Fibroblast of upper back skin (primary cell): ENCODE measurements around the gene SPG11.
A peak's percentile ranks its signal among the peaks of the same experiment; 100 is the strongest.
"Not testable (repeated sequence)": the region's sequence is repeated elsewhere in the genome, so short reads cannot be mapped to it uniquely, and the experiment has no call there.

Experiments
- DNase-seq: peaks from one replicate; pipeline ENCODE4 v3.0.0-alpha.2; 2013

Gene SPG11

GRCh38 chr15:44550256-44550655 lies 113.2 kb downstream of the SPG11 start:
- peak; percentile 38 for DNase-seq

GRCh38 chr15:44549152-44549551 lies 114.3 kb downstream of the SPG11 start:
- not testable (repeated sequence) for DNase-seq

DNA sequence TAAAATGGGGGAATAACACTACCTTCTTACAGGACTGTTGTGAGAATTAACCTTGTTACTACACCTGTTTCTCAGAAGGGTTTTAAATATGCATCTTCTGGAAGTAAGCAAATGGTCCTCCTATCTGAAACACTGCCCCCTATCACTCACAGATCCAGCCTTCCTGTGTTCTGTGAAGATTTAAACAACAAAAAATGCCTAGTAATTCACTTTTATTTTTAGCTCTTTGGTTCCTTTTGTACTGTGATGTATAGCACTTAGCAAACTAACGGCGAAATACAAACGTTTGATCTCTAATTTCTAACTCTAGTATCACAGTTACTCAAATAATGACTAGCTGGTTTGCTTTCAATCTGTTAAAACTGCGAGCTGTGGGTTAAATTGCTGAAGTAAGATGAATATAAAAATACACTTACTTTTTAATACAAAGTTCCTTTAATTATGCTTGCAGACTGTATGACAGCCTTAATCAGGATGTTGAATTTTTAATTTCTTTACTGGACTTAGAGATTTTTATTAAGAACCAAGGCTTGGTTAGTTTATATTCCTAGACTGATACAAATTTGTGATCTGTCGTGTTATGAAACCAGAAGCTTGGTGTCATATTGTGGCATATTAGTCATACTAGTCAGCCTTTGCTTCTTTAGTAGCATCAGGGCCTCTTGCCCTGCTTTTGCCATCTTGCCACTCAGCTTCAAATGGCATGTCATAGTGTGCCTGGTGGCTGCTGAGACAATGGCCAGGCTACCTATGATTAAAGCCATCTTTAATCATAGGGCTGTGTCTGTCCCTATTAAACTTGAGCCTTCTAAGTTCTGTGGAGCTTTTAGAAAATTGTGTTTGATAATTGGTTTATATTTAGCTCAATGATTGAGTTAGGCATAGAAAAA lies 117.3 kb downstream of the SPG11 start:
- DNase-seq, result peak; percentile 6

GRCh38 chr15:44544745-44545144 lies 118.7 kb downstream of the SPG11 start:
- DNase-seq, result not testable (repeated sequence)

- DNase-seq, result no peak
Measured at GRCh38 chr15:44542596-44542995, 120.9 kb downstream of the SPG11 start.

GRCh38 chr15:44541282-44541958 lies 122.0 kb downstream of the SPG11 start:
- DNase-seq, result peak; percentile 92

- peak; percentile 52 for DNase-seq
Measured at GRCh38 chr15:44537735-44538240, 125.7 kb downstream of the SPG11 start.

GRCh38 chr15:44536962-44537734 lies 126.3 kb downstream of the SPG11 start, which contains the start of gene EIF3J:
TSS of gene EIF3J (plus strand) at chr15:44537147. CDS start at chr15:44537195, 48 bp downstream.
- peak; percentile 97 for DNase-seq

GRCh38 chr15:44536302-44536961 lies 127.0 kb downstream of the SPG11 start:
- DNase-seq, result peak; percentile 75

DNA sequence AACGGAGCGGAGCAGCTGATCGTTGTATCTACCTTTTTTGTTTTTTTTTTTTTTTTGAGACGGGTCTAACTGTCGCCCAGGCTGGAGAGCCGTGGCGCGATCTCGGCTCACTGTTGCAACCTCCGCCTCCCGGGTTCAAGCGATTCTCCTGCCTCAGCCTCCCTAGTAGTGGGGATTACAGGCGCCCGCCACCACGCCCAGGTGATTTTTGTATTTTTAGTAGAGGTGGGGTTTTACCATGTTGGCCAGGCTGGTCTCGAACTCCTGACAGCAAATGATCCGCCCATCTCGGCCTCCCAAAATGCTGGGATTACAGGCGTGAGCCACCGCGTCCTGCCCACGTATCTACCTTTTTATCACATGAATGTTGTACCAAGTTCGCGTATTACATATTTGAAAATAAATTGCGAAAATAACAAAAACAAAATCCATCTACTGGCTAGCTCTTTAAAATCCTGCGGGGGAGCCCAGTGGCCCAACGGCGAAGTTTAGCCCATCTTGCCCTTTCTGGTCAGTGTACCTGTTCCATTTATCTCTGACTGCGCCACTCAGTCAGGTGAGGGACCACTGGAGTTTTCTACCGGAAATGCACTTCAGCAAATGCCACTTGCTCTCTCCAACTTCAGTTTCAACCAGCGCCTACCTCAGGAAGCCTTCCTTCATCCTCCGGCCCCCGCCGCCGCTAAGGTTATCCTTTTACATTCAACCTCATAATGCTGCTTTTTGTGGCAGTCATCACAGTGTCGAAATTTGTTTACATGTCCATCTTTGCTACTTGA lies 127.8 kb downstream of the SPG11 start:
- DNase-seq, result no peak

- no peak for DNase-seq
Measured at GRCh38 chr15:44535092-44535491, 128.4 kb downstream of the SPG11 start.

DNA sequence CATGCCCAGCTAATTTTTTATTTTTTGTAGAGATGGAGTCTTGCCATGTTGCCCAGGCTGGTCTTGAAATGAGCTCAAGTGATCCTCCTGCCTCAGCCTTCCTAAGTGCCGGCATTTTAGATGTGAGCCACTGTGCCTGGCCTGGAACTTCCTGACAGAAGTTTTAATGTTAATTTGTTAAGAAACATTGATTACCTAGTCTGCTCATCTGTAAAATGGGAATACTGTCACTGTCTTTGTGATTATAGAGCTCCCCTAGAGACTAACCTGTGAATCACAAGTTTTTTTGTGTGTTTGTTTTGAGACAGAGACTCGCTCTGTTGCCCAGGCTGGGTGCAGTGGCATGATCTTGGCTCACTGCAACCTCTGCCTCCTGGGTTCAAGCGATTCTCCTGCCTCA lies 130.8 kb downstream of the SPG11 start:
- DNase-seq, result no peak

DNA sequence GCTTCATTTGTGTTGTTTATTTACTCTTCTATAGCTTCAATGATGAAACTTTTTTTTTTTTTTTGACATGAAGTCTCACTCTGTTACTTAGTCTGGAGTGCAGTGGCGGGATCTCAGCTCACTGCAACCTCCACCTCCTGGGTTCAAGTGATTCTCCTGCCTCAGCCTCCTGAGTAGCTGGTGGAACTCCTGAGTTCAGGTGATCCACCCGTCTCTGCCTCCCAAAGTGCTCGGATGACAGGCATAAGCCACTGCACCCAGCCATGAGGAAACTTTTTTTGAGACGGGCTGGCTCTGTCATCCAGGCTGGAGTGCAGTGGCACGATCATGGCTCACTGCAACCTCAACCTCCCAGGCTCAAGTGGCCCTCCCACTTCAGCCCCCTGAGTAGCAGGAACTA lies 131.2 kb downstream of the SPG11 start:
- not testable (repeated sequence) for DNase-seq

DNA sequence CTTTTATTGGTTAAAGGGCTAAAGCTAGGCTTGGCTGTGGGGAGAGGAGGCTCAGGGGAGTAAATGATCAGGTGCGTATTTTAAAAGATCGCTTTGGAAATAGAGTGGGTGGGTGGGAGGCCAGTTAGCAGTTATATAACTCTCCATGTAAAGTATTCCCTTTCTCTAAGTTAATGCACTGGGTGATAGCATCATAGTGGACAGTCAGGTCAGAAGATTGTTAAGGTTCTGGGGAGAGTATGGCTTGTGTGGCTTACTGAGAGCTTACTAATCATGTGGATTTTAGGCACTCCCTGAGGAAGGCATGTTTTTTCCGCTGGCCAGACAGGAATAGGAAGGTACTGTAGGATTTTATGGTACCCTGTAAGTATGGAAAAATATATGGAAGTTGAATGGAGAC lies 132.8 kb downstream of the SPG11 start:
- no peak for DNase-seq

GRCh38 chr15:44529864-44530604 lies 133.4 kb downstream of the SPG11 start:
- no peak for DNase-seq

DNA sequence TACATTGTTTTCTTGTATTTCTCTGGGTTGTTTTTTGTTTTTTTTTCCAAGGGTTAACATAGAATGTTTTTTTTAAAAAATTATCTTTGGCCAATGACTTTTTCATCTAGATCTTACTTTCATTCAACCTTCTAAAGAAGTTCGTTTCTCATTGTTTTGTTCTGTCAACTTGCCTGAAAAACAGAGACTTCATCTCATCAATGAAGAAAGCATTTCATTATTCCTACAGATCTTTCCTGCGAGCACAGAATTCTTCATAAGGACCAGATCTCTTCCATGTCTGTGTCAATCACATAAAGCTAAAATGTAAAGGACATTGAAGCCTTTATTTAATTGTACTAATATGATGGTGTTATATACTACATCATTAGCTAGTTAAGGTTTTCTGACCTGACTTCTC lies 136.2 kb downstream of the SPG11 start:
- DNase-seq, result no peak

- no peak for DNase-seq
Measured at GRCh38 chr15:44525018-44525417, 138.4 kb downstream of the SPG11 start.

- no peak for DNase-seq
Measured at GRCh38 chr15:44519537-44519936, 143.9 kb downstream of the SPG11 start.

DNA sequence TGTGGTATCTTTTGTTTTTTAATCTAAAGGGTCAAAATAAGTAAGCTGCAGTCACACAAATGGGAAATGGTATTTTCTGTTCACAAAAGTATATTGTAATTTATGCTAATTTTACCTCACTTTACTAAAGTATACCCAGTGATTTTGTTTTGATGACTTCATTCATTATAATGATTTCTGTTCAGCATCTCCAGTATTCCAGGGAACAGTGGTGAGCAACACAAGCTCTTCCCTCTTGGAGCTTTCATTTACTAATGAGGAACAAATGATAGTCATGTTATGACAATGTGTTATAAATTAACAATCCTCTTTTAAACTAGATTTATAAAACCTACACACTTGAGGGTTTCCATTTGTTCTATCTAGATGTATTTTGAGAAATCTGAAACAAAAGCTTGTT lies 147.0 kb downstream of the SPG11 start:
- no peak for DNase-seq
